Karpas-422 (cell line): ENCODE data around the gene CDK18. TPM values are rescaled to one million over a fixed set of nuclear protein-coding genes. Genes with fewer than 3 reads are reported as not detected.

ENCODE experiments used
- DNase-seq: peaks from one replicate; pipeline ENCODE4 v3.0.0-alpha.2; 2015
- H2AFZ ChIP-seq: fragments of 200-600 bp; sonication (generic); 2 replicates; pipeline ENCODE4 v1.6.1; 2014; ENCODE audit warnings: antibody characterized with exemption, low read length, mixed read lengths
- H3K27ac ChIP-seq: fragments of 200-600 bp; sonication (generic); 2 replicates; pipeline ENCODE4 v1.5.1; 2014; ENCODE audit warnings: mild to moderate bottlenecking, low read length, moderate library complexity
- H3K27me3 ChIP-seq: fragments of 200-600 bp; sonication (generic); 2 replicates; pipeline ENCODE4 v1.6.1; 2014; ENCODE audit warnings: low read length, mixed read lengths
- H3K36me3 ChIP-seq: fragments of 200-600 bp; sonication (generic); 2 replicates; pipeline ENCODE4 v1.6.1; 2014; ENCODE audit warnings: low read length, mixed read lengths; ENCODE audit not compliant: insufficient read depth
- H3K4me1 ChIP-seq: fragments of 200-600 bp; sonication (generic); 2 replicates; pipeline ENCODE4 v1.6.1; 2014; ENCODE audit warnings: mild to moderate bottlenecking, low read length, mixed read lengths
- H3K4me2 ChIP-seq: fragments of 200-600 bp; sonication (generic); 2 replicates; pipeline ENCODE4 v1.6.1; 2014; ENCODE audit warnings: low read length, low read depth, mild to moderate bottlenecking; ENCODE audit not compliant: poor library complexity, severe bottlenecking
- H3K4me3 ChIP-seq: fragments of 200-600 bp; sonication (generic); 2 replicates; pipeline ENCODE4 v1.5.1; 2014; ENCODE audit warnings: mild to moderate bottlenecking, antibody characterized with exemption, low read length, mixed read lengths
- H3K79me2 ChIP-seq: fragments of 200-600 bp; sonication (generic); 2 replicates; pipeline ENCODE4 v1.6.1; 2014; ENCODE audit warnings: mild to moderate bottlenecking, low read length, mixed read lengths
- H3K9ac ChIP-seq: fragments of 200-600 bp; sonication (generic); 2 replicates; pipeline ENCODE4 v1.6.0; 2014; ENCODE audit warnings: low read length
- H3K9me2 ChIP-seq: fragments of 200-600 bp; sonication (generic), shearing (Covaris generic); replicated peaks from 2 replicates; pipeline ENCODE4 v1.6.0; 2014; ENCODE audit warnings: mild to moderate bottlenecking, low read length, moderate library complexity; ENCODE audit not compliant: insufficient read depth
- H3K9me3 ChIP-seq: fragments of 300-700, 200-600 bp; sonication (generic); 2 replicates; pipeline ENCODE4 v1.6.1; 2014; ENCODE audit warnings: low read length, mixed read lengths
- H4K20me1 ChIP-seq: fragments of 200-600 bp; sonication (generic); 2 replicates; pipeline ENCODE4 v1.6.1; 2014; ENCODE audit warnings: mild to moderate bottlenecking, antibody characterized with exemption, low read length, low read depth; ENCODE audit not compliant: insufficient read depth
- total RNA-seq: library from RNA; depleted of rRNA; stranded (reverse); fragments of >200 nt; shearing (Covaris generic); gene quantifications from 2 replicates; pipeline ENCODE4 v1.2.3, GENCODE V29; 2014; ENCODE audit warnings: low replicate concordance

Gene CDK18
- total RNA-seq, 1 experiment from 2014 or later: 0.45 TPM

DNA sequence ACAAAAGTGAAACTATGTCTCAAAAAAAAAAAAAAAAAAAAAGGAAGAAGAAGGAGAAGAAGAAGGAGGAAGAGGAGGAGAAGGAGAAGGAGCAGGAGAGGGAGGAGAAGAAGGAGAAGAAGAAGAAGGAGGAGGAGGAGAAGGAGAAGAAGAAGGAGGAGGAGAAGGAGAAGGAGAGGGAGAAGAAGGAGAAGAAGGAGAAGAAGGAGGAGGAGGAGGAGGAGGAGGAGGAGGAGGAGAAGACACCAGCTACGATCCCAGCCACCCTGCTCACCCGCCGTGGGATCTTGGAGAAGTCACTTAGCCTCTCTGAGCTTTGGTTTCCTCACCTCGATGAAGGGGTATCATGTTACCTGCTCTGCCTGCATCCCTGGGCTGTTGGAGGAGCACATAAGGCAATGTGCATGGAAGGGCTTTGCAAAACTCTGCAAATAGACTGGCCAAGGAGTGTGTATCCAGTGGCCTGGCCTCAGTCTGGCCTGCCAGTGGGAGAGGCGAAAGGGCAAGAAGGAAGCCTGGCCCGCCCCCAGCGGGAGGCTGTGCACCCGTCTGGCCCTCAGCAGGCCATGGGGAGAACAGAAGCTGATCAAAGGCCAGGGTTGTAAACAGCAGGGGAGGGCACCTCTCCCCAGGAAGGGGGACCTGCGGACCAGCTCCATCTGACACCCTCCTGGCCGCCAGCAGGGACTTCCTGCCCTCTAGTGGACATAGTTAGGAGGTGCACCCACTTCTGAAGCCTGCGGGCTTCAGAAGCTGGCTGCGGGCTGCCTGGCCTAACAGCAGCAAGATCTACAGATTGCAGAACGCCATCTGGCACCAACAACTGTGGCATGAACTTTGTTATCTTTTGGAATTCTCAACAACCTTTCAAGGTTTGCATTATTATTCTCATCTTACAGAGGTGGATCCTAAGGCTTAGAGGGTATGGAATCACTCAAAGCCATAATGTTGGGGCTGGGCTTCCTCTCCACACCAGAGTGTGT is 19.2 kb upstream of the CDK18 start:
- no peaks in the 10 kb centered on the region for H3K36me3 ChIP-seq
- H2AFZ ChIP-seq: no peak overlapping the region
- no peaks in the 10 kb centered on the region for H3K4me1 ChIP-seq
- no peaks in the 10 kb centered on the region for H3K9me3 ChIP-seq
- H3K79me2 ChIP-seq: no peaks in the 10 kb centered on the region
- no peak overlapping the region for H3K4me3 ChIP-seq
- no peaks in the 10 kb centered on the region for H3K27me3 ChIP-seq
- no peaks in the 10 kb centered on the region; the same call in 1 of the 2 replicates for H4K20me1 ChIP-seq
- no peak overlapping the region for H3K4me2 ChIP-seq
- H3K27ac ChIP-seq: no peak overlapping the region
- no peak overlapping the region for H3K9ac ChIP-seq
- peak; percentile 89 for DNase-seq
- H3K9me2 ChIP-seq: no peaks in the 10 kb centered on the region

DNA sequence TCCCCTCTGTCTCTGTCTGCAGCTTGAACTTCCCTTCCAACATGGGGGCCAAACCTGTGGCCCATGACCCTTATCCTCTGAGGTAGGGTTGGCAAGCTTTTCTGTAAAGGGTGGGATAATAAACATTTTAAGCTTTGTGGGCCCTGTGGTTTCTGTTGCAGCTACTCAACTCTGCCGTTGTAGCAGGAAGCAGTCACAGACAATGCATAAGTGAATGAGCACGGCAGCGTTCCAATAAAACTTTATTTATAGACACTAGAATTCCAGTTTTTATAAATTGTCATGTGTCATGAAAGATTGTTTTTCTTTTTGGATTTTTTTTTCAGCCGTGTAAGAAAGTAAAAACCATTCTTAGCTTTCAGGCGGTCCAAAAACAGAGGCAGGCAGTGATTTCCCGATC is 18.2 kb upstream of the CDK18 start:
- no peak for DNase-seq
- no peaks in the 10 kb centered on the region for H3K27me3 ChIP-seq

DNA sequence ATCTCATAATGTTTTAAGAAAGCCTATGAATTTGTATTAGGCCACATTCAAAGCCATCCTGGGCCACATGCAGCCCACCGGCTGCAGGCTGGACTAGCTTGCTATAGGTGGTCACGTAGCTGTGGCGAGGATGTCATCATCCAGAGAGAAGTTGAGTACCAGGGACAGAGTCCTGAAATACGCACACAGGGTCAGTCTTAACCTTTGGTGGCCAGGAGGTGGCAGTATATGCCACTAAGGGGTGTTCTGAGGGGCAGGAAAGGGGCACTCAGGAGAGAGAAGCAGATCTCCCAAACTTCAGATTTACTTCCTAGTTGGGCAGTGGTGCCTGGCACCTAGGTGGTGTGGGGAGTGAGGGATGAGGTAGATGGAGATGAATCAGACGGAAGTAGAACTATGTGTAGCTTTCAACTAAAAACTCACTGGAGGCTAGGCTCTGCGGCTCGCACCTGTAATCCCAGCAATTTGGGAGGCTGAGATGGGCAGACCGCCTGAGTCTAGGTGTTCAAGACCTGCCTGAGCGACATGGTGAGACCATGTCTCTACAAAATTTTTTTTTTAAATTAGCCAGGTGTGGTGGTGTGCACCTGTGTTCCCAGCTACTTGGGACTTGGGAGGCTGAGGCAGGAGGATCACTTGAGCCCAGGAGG is 16.3 kb upstream of the CDK18 start:
- H3K79me2 ChIP-seq: no peaks in the 10 kb centered on the region
- no peak overlapping the region for H3K9ac ChIP-seq
- H3K9me2 ChIP-seq: no peaks in the 10 kb centered on the region
- H3K4me3 ChIP-seq: no peak overlapping the region
- no peaks in the 10 kb centered on the region; the same call in 1 of the 2 replicates for H4K20me1 ChIP-seq
- peak; percentile 84 for DNase-seq
- no peak overlapping the region for H3K4me2 ChIP-seq
- H3K27ac ChIP-seq: no peak overlapping the region
- no peaks in the 10 kb centered on the region for H3K9me3 ChIP-seq
- H3K36me3 ChIP-seq: no peaks in the 10 kb centered on the region
- H2AFZ ChIP-seq: no peak overlapping the region
- no peaks in the 10 kb centered on the region for H3K27me3 ChIP-seq
- H3K4me1 ChIP-seq: no peaks in the 10 kb centered on the region

More for the DNA sequence above, 18.2 kb upstream of the CDK18 start:
- Histone ChIP-seq H4K20me1 (no peaks in the 10 kb centered on the region; the same call in 1 of the 2 replicates), H3K9me3 (no peaks in the 10 kb centered on the region), H3K9ac (no peak overlapping the region), H3K4me3 (no peak overlapping the region), H3K4me1 (no peaks in the 10 kb centered on the region), H3K27ac (no peak overlapping the region), H3K9me2 (no peaks in the 10 kb centered on the region), H3K36me3 (no peaks in the 10 kb centered on the region), H3K4me2 (no peak overlapping the region), H2AFZ (no peak overlapping the region), H3K79me2 (no peaks in the 10 kb centered on the region)

DNA sequence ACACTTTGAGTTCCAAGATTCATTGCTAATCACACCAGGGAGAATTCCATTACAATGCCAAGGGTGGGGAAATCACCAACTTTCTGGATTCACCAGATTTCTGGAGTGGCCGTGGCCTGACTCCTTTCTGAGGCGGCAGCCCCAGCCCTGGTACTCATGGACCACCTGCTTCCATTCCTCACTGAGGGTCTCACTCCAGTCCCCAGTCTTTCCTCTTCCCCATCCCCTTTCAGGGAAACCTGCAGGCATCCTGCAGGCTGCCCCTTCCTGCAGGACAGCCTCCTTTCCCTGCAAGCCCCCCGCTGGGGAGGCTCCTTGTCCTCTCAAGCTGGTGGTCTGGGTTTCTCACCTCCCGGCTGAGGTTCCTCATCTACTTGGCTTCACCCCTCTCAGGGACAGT is 12.7 kb upstream of the CDK18 start:
- Histone ChIP-seq H3K4me2 (no peak overlapping the region), H3K79me2 (no peaks in the 10 kb centered on the region), H3K36me3 (no peaks in the 10 kb centered on the region), H4K20me1 (no peaks in the 10 kb centered on the region; the same call in 1 of the 2 replicates), H3K9ac (no peak overlapping the region), H2AFZ (no peak overlapping the region), H3K9me3 (no peaks in the 10 kb centered on the region), H3K4me3 (no peak overlapping the region), H3K4me1 (no peaks in the 10 kb centered on the region), H3K27me3 (no peaks in the 10 kb centered on the region), H3K9me2 (no peaks in the 10 kb centered on the region), H3K27ac (no peak overlapping the region)
- DNase-seq: no peak

DNA sequence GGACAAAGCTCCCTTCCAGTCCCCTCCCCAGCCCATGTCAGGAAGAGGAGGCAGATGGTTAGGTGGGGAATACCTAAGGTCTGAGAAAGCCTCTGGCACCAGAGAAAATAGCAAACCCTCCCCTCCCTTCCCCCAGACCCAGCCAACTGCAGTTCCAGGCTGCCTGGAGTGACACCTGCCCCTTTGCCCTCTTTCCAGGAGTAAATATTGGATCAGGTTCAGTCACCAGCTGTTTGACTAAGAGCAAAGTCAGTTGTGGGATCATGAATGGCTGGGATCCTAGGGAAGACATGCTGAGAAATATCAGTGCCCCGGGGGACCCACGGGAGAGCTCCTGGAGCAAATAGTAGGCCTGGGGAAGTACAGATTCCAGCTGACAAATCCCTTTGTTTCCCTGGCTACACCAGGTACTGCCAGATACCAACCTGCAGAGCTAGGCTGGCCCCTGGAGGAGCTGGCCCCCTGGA is 12.2 kb upstream of the CDK18 start:
- H3K9me2 ChIP-seq: no peaks in the 10 kb centered on the region
- H3K9ac ChIP-seq: no peak overlapping the region
- H4K20me1 ChIP-seq: no peaks in the 10 kb centered on the region; the same call in 1 of the 2 replicates
- no peaks in the 10 kb centered on the region for H3K36me3 ChIP-seq
- H2AFZ ChIP-seq: no peak overlapping the region
- H3K79me2 ChIP-seq: no peaks in the 10 kb centered on the region
- H3K4me1 ChIP-seq: no peaks in the 10 kb centered on the region
- no peaks in the 10 kb centered on the region for H3K9me3 ChIP-seq
- no peak overlapping the region for H3K27ac ChIP-seq
- no peak overlapping the region for H3K4me3 ChIP-seq
- H3K4me2 ChIP-seq: no peak overlapping the region
- no peak for DNase-seq
- H3K27me3 ChIP-seq: no peaks in the 10 kb centered on the region

DNA sequence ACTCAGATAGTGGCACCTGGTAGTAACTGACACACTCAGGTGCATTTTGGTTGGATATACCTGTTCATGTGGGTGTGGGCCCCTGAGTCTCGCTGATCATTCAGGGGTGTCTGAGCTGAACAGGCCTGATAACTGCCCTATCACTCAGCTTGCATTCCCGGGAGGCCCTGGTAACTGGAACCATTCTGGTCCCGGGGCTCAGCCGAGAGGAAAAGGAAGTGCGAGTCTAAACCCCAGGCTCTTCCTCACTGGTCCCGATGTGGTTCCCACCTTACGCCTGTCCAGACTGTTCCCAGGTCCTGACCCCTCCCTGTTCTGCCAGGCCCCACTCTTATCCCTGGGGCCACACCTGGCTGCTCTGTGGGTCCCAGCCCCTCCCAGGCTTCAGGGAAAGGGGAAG is 11.7 kb upstream of the CDK18 start:
- Histone ChIP-seq H3K79me2 (no peaks in the 10 kb centered on the region), H3K4me2 (no peak overlapping the region), H3K4me1 (no peaks in the 10 kb centered on the region), H3K27ac (no peak overlapping the region), H3K4me3 (no peak overlapping the region), H3K27me3 (no peaks in the 10 kb centered on the region), H2AFZ (no peak overlapping the region), H3K9ac (no peak overlapping the region), H3K9me3 (no peaks in the 10 kb centered on the region), H4K20me1 (no peaks in the 10 kb centered on the region; the same call in 1 of the 2 replicates), H3K9me2 (no peaks in the 10 kb centered on the region), H3K36me3 (no peaks in the 10 kb centered on the region)
- no peak for DNase-seq

DNA sequence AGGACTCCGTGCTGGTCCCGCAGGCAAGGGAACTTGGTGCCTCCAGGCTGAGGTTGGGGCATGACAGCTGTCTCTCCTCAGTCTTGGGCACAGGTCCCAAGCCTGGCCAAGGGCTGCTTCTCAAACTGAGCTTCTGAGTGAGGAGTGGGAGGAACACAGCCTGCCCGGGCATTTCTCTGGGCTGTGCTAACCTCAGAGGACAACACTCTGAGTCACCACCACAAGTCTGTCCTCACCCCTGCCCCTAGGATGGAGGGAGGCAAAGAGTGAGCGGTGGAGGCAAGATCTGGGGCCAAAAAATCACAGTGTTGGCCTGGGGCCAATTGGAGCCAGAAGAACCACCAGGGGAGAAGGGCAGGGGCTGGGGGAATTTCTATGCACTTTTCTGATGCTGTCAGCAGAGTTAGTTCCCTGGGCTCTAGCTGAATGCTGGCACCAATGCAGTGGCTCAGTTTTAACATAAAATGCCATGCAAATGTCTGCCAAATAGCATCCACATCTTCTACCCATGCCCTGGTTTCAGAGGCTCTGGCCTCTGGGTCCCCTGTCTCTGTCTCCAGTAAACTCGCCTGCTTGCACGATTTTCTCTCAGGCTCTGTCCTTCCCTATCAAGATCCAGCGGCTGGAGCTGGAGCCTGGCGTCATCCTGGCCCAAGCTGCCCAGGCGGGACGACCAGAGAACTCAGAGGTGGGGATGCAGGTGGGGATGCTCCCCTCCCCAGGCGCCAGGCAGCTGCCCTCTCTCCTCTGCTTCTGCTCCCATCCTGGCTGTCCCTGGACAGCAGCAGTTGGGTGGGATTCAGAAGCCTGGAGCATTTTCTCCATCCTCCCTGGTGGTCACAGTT is 11.0 kb upstream of the CDK18 start:
- Histone ChIP-seq H3K9me2 (no peaks in the 10 kb centered on the region), H3K4me1 (no peaks in the 10 kb centered on the region), H3K36me3 (no peaks in the 10 kb centered on the region), H3K4me2 (no peak overlapping the region), H3K9ac (no peak overlapping the region), H3K27me3 (no peaks in the 10 kb centered on the region), H2AFZ (no peak overlapping the region), H3K27ac (no peak overlapping the region), H3K79me2 (no peaks in the 10 kb centered on the region), H3K9me3 (no peaks in the 10 kb centered on the region), H3K4me3 (no peak overlapping the region), H4K20me1 (no peaks in the 10 kb centered on the region)
- no peak for DNase-seq
